Stimulated activated CD8-positive, alpha-beta memory T cell treated with anti-CD3 and anti-CD28 coated beads, Interleukin-2, amount 100 ng/mL, for 48 hours (primary cell): ENCODE measurements around the gene KCNF1.

Experiments
- DNase-seq, 2 donors: peaks; one replicate each; pipeline ENCODE4 v3.0.0-alpha.2; 2020; ENCODE audit warnings: low read depth in 2 of 2

Gene KCNF1

GRCh38 chr2:10905006-10905861, 6.5 kb upstream of the KCNF1 start:
- no peak for DNase-seq

GRCh38 chr2:10905862-10906143, 5.9 kb upstream of the KCNF1 start:
- no peak for DNase-seq

DNA sequence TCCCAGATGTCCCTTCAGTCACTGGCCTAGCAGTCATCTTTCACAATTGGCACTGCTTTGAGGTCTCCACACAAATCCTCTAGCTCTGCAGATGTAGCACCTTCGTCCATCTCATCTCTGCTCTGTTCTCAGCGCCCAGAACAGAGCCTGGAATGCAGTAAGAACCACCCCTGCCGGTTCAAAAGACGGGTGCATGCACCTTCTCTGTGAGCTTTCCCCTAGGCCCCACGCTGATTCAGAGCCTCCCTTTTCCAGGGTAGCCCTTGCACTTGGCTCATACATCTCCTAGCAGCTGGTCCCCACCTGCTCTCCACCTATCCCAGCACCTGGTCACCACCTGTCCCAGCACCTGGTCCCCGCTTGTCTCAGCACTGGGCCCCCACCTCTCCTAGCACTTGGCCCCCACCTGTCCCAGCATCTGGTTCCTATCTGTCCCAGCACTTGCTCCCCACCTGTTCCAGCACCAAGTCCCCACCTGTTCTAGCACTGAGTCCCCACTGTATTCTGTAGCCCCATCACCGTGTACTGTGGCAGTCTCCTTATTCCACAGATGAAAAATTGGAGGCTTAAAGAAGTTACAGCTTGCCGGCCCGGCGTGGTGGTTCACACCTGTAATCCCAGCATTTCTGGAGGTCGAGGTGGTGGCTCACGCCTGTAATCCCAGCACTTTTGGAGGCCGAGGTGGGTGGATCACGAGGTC, 4.7 kb upstream of the KCNF1 start:
- no peak for DNase-seq

DNA sequence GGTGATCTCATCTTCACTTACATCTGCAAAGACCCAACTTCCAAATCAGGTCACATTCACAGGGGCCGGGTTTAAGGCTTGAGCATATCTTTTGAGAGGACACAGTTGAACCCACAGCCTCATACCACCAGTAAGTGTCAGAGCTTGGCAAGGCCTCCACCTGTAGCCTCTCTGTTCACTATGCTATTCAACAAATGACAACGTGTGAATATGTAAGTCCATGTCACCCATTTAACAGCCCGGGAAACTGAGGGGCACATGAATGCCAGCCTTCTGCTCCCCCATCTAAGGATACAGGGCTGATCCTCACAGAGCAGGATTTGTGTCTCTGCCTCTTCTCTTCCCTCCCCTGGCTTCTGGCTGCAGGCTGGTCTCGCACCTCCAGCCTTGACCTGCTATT, 3.5 kb upstream of the KCNF1 start:
- no peak for DNase-seq

GRCh38 chr2:10909050-10909995, 2.4 kb upstream of the KCNF1 start:
- DNase-seq = peak in 1 of 2 donors; percentile 8

- DNase-seq = no peak
Observed at GRCh38 chr2:10909996-10910341, 1.8 kb upstream of the KCNF1 start.

GRCh38 chr2:10910625-10911024, 1.1 kb upstream of the KCNF1 start:
- DNase-seq = no peak

GRCh38 chr2:10912076-10912731, 470 bp downstream of the KCNF1 start:
- DNase-seq = no peak

DNA sequence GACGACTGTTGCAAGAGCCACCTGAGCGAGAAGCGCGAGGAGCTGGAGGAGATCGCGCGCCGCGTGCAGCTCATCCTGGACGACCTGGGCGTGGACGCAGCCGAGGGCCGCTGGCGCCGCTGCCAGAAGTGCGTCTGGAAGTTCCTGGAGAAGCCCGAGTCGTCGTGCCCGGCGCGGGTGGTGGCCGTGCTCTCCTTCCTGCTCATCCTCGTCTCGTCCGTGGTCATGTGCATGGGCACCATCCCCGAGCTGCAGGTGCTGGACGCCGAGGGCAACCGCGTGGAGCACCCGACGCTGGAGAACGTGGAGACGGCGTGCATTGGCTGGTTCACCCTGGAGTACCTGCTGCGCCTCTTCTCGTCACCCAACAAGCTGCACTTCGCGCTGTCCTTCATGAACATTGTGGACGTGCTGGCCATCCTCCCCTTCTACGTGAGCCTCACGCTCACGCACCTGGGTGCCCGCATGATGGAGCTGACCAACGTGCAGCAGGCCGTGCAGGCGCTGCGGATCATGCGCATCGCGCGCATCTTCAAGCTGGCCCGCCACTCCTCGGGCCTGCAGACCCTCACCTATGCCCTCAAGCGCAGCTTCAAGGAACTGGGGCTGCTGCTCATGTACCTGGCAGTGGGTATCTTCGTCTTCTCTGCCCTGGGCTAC, 1.2 kb downstream of the KCNF1 start:
- no peak for DNase-seq

- DNase-seq = no peak
Observed at GRCh38 chr2:10913501-10914271, 2.0 kb downstream of the KCNF1 start.

GRCh38 chr2:10914272-10914693, 2.5 kb downstream of the KCNF1 start:
- DNase-seq = no peak

DNA sequence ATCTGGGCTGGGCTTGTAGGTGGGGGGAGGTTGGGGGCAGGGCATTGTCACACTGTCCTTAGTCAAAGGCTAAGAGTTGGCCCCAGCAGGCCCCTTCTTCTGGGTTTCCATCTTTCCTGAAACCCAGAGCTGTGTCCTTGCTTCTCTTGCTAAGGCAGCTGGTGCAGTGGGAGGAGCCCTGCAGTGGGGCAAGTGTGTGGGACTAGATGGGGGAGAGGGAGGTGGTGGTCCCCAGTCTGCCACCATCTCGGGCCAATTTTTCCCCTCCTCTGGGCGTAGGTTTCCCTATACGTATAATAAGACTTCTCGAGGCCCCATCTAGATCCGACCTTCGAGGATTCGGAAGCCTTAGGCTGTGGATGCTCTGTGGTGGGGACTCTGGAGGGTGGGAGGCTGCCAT, 3.5 kb downstream of the KCNF1 start:
- DNase-seq = no peak

- no peak for DNase-seq
Observed at GRCh38 chr2:10915731-10916276, 4.1 kb downstream of the KCNF1 start.

GRCh38 chr2:10916953-10917352, 5.2 kb downstream of the KCNF1 start:
- DNase-seq = no peak

DNA sequence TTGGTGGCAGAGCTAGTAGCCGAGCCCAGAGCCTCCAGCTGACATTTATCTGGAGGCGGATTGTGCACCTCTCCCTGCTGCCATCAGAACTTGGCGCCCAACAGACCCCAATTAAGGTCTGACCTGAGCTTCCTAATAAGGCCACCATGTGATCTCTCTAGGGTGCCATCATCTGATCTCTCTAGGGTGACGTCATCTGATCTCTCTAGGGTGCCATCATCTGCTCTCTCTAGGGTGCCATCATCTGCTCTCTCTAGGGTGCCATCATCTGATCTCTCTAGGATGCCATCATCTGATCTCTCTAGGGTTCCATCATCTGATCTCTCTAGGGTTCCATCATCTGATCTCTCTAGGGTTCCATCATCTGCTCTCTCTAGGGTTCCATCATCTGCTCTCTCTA, 6.2 kb downstream of the KCNF1 start:
- no peak for DNase-seq

DNA sequence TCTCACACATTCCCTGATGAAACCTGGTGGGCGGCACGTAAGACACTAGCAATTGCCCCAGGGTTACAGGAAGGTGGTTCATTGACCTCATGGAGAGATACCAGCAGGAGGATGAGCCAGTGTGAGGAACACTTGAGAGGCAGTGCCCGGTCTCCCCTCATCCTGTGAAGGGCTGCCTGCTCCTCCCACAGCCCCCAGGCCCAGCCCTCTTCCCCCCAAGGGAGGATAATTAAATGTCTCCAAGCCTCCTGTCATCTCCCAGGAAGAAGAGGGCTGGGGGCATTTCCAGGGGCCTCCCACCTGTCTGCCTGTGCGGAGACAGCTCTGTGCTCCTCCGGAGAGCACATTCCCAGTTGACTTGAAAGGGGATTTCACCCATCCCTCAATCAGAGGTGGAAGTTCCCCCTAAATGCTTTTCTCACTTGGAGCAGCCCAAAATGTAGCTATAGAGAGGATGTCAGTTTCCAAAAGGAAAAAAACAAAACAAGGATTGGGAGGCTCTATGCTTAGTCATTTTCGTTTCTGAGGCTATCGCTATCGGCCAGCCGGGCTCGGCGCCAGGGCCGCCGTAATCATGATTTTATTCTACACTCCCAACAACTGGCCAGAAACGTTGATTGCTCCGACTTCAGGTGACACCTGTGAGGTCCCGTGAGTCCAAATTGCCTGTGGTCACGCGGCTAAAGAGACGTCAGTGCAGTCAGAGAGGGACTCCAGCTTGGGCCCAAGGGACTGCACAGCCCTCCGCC, 7.1 kb downstream of the KCNF1 start:
- DNase-seq = no peak

- DNase-seq = no peak
Observed at GRCh38 chr2:10919410-10919770, 7.7 kb downstream of the KCNF1 start.

DNA sequence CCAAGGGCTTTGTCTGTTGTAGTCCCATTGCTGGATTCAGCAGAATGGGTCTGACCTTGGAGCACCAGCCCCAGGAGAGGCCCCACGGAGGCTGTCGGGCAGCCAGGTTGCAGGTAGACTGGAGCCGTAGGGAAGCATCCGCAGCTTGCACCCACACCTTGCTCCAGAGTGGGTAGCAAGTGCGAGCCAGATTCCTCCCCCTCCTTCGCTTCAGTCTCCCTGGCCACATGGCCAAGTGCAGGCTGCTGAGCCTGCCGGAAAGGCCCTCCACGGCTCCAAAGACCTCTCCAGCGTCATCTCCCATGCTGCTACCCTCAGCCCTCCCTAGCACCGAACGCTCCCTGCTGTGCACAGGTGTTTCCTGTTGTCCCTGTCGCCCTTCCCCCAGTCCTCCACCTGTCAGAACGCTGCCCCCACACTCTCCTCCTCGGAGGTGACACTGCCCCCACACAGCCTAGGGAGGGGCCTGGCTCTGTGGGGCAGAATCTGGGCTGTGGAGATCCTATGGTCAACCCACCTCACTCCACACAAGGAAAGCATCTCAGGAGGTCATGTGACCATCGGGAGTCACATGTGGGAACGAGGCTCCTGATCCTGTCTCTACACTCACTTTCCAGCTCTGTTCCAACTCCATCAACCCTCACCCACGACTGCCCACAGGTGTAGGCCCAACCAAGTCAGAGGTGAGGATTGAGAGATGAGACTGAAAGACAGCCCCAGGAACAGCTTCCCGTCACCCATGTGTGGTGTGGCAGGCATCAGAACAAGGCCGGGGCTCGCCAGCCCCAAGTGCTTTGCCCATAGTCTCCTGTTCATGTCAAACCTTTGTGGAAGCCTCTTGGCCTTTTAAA, 8.3 kb downstream of the KCNF1 start:
- DNase-seq = no peak
